Hepatocyte (in vitro differentiated cells): ENCODE data around the gene P2RY8.

Source experiments
- CTCF ChIP-seq: fragments of 200-600 bp; sonication (generic); IDR thresholded peaks from 2 replicates; pipeline ENCODE4 v1.5.1; 2016; ENCODE audit warnings: antibody characterized with exemption, mild to moderate bottlenecking; ENCODE audit not compliant: poor library complexity
- EZH2 ChIP-seq: fragments of 200-600 bp; sonication (generic); IDR thresholded peaks from 2 replicates; pipeline ENCODE4 v1.6.1; 2016; ENCODE audit warnings: antibody characterized with exemption, mild to moderate bottlenecking, borderline replicate concordance

- TF ChIP-seq CTCF (no peak), EZH2 (no peak)
Measured at GRCh38 chrX:1417921-1418771, 118.8 kb downstream of the P2RY8 start.
